ENCODE measurements around the gene GPNMB. TPM values are rescaled to one million over a fixed set of nuclear protein-coding genes. Genes with fewer than 3 reads are reported as not detected.

GPNMB gene
- total and polyA plus RNA-seq, 10 of the 15 experiments (the other 5 are each of a cell fraction or from before 2014, with no cell fraction given) = 5.9 to 22.3 (median 10.0) TPM

DNA sequence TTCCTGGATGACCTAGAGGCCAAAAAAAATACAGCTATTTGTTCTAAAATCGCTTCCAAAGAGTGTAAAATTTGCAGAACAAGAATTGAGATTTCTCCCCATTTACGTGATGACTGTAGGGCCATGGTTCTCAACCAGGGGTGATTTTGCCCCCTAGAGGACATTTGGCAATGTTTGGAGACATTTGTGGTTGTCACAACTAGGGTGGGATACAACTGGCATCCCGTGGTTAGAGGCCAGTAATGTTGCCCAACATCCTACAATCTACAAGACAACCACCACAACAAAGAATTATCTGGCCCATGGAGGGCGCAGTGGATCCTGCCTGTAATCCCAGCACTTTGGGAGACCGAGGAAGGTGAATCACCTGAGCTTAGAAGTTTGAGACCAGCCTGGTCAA lies 29.8 kb downstream of the GPNMB start (continued):
- TF ChIP-seq, protein P1, sequence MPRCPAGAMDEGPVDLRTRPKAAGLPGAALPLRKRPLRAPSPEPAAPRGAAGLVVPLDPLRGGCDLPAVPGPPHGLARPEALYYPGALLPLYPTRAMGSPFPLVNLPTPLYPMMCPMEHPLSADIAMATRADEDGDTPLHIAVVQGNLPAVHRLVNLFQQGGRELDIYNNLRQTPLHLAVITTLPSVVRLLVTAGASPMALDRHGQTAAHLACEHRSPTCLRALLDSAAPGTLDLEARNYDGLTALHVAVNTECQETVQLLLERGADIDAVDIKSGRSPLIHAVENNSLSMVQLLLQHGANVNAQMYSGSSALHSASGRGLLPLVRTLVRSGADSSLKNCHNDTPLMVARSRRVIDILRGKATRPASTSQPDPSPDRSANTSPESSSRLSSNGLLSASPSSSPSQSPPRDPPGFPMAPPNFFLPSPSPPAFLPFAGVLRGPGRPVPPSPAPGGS (IDR thresholded peaks at IDR 0.05; ENCODE audit: borderline replicate concordance, insufficient read depth, low read depth, low read length, poor library complexity, severe bottlenecking) = no peak
- 0 out of 2 replicates have a peak, but pooled peaks have one; percentile 31 for TF ChIP-seq RUNX3 (IDR thresholded peaks at IDR 0.05; ENCODE audit: low read length)

DNA sequence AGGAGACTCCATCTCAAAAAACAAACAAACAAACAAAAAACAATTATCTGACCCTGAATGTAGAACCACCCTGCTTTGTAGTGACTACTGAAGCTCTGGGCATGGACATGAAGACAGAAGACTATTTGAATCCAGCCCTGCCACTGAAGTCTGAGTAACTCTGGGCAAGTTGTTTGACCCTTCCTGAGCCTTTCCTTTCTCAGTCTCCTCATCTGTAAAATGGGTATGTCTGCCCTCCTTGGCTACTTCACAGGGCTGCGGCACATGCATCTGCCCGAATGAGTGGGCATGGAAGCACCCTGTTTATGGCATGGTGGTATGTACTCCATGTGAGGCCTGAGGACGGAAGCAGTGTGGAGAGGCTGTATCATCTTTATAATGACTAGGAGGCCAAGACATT lies 30.4 kb downstream of the GPNMB start:
- ATAC-seq (peak; percentile 7), FAIRE-seq (no peak), DNase-seq (ENCODE audit: low read depth, low spot score) (no peak)
- Histone ChIP-seq H3K79me2 (ENCODE audit: control insufficient read depth, insufficient read depth, low read length) (peaks cover 10% of the 10 kb centered on the region), H3K36me3 (ENCODE audit: control insufficient read depth in 2 of 2, insufficient read depth in 2 of 2, low read length in 1 of 2) (no peaks in the 10 kb centered on the region), H4K20me1 (ENCODE audit: control insufficient read depth, insufficient read depth) (no peaks in the 10 kb centered on the region), H3K4me1 (ENCODE audit: control insufficient read depth, insufficient read depth, low read length) (peaks cover 3% of the 10 kb centered on the region; the same call in 1 of the 2 replicates), H2AFZ (ENCODE audit: control insufficient read depth, low read depth, low read length) (no peak overlapping the region; the same call in 1 of the 2 replicates), H3K27me3 (replicated peaks in 1 of 2; ENCODE audit: control insufficient read depth in 2 of 2, insufficient read depth in 2 of 2, low read length in 1 of 2) (no peaks in the 10 kb centered on the region), H3K4me2 (ENCODE audit: control insufficient read depth, insufficient read depth) (no peak overlapping the region), H3K4me3 (no peak overlapping the region), H3K27ac (ENCODE audit: control insufficient read depth, insufficient read depth) (no peak overlapping the region), H3K9me3 (replicated peaks; ENCODE audit: control insufficient read depth, insufficient read depth, low read length) (no peaks in the 10 kb centered on the region), H3K9ac (ENCODE audit: control insufficient read depth, insufficient read depth, low read length) (no peak overlapping the region)
- POLR2A ChIA-PET = interaction anchor here (0.6 to 0.9 kb wide), 2 partner anchors 17 to 409 kb away, joined by 3 read pairs; no protein-coding TSS in a partner anchor
- intact Hi-C loops (cut with micrococcal nuclease; ENCODE audit: unreplicated experiment) = no loop called here
- in situ Hi-C loops (cut with MboI) = no loop called here
- CTCF ChIA-PET = interaction anchor here (0.6 to 7.2 kb wide), 26 partner anchors 9 to 436 kb away, joined by 3 to 77 read pairs (median 4); partner anchors contain the start of genes MALSU1 and NUP42
- WGBS (ENCODE audit: insufficient coverage, insufficient replicate concordance, low lambda C conversion rate, missing lambda C conversion rate) = 58% methylated on average over 3 of the region's 3 CpGs
- BruUV-seq (replicated peaks) = no TSS peak
- RAD21 ChIA-PET (ENCODE audit: unreplicated experiment) = interaction anchor here (0.8 to 1.8 kb wide), 3 partner anchors 81 to 270 kb away, joined by 3 to 6 read pairs (median 4); no protein-coding TSS in a partner anchor
- SMC1A ChIA-PET (ENCODE audit: uncharacterized antibody, unreplicated experiment) = interaction anchor here (0.5 to 2.5 kb wide), 14 partner anchors 12 to 434 kb away, joined by 3 to 8 read pairs (median 6); partner anchors contain the start of gene STK31
- TF ChIP-seq, protein P2, sequence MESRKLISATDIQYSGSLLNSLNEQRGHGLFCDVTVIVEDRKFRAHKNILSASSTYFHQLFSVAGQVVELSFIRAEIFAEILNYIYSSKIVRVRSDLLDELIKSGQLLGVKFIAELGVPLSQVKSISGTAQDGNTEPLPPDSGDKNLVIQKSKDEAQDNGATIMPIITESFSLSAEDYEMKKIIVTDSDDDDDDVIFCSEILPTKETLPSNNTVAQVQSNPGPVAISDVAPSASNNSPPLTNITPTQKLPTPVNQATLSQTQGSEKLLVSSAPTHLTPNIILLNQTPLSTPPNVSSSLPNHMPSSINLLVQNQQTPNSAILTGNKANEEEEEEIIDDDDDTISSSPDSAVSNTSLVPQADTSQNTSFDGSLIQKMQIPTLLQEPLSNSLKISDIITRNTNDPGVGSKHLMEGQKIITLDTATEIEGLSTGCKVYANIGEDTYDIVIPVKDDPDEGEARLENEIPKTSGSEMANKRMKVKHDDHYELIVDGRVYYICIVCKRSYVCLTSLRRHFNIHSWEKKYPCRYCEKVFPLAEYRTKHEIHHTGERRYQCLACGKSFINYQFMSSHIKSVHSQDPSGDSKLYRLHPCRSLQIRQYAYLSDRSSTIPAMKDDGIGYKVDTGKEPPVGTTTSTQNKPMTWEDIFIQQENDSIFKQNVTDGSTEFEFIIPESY (IDR thresholded peaks at IDR 0.05) = no peak
- TF ChIP-seq, protein P3, sequence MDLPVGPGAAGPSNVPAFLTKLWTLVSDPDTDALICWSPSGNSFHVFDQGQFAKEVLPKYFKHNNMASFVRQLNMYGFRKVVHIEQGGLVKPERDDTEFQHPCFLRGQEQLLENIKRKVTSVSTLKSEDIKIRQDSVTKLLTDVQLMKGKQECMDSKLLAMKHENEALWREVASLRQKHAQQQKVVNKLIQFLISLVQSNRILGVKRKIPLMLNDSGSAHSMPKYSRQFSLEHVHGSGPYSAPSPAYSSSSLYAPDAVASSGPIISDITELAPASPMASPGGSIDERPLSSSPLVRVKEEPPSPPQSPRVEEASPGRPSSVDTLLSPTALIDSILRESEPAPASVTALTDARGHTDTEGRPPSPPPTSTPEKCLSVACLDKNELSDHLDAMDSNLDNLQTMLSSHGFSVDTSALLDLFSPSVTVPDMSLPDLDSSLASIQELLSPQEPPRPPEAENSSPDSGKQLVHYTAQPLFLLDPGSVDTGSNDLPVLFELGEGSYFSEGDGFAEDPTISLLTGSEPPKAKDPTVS (IDR thresholded peaks at IDR 0.05; ENCODE audit: low read depth, low read length) = no peak
- TF ChIP-seq, protein P4, sequence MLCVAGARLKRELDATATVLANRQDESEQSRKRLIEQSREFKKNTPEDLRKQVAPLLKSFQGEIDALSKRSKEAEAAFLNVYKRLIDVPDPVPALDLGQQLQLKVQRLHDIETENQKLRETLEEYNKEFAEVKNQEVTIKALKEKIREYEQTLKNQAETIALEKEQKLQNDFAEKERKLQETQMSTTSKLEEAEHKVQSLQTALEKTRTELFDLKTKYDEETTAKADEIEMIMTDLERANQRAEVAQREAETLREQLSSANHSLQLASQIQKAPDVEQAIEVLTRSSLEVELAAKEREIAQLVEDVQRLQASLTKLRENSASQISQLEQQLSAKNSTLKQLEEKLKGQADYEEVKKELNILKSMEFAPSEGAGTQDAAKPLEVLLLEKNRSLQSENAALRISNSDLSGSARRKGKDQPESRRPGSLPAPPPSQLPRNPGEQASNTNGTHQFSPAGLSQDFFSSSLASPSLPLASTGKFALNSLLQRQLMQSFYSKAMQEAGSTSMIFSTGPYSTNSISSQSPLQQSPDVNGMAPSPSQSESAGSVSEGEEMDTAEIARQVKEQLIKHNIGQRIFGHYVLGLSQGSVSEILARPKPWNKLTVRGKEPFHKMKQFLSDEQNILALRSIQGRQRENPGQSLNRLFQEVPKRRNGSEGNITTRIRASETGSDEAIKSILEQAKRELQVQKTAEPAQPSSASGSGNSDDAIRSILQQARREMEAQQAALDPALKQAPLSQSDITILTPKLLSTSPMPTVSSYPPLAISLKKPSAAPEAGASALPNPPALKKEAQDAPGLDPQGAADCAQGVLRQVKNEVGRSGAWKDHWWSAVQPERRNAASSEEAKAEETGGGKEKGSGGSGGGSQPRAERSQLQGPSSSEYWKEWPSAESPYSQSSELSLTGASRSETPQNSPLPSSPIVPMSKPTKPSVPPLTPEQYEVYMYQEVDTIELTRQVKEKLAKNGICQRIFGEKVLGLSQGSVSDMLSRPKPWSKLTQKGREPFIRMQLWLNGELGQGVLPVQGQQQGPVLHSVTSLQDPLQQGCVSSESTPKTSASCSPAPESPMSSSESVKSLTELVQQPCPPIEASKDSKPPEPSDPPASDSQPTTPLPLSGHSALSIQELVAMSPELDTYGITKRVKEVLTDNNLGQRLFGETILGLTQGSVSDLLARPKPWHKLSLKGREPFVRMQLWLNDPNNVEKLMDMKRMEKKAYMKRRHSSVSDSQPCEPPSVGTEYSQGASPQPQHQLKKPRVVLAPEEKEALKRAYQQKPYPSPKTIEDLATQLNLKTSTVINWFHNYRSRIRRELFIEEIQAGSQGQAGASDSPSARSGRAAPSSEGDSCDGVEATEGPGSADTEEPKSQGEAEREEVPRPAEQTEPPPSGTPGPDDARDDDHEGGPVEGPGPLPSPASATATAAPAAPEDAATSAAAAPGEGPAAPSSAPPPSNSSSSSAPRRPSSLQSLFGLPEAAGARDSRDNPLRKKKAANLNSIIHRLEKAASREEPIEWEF (IDR thresholded peaks at IDR 0.05; ENCODE audit: insufficient replicate concordance, low read depth, low read length) = no peak
- TF ChIP-seq CEBPB (IDR thresholded peaks at IDR 0.05; ENCODE audit: borderline replicate concordance in 1 of 2, low read depth in 2 of 2, low read length in 2 of 2) (no peak), SUPT20H (IDR thresholded peaks at IDR 0.05; ENCODE audit: borderline replicate concordance, control insufficient read depth, low read depth, low read length) (no peak), TCF7 (IDR thresholded peaks at IDR 0.05; ENCODE audit: borderline replicate concordance) (no peak), POLR2A (IDR thresholded peaks at IDR 0.05; ENCODE audit: low read depth, low read length) (no peak), YBX1 (IDR thresholded peaks at IDR 0.05) (no peak), RFX5 (IDR thresholded peaks at IDR 0.05; ENCODE audit: low read depth, low read length) (no peak)

All from GM12878 (cell line).